DND-41 (cell line): Measurements from ENCODE around the gene USP17L11.
"Not testable (repeated sequence)": the region's sequence is repeated elsewhere in the genome, so short reads cannot be mapped to it uniquely, and the experiment has no call there.

Source experiments
- ATAC-seq: fragments of 200-7000 bp; cut with Tn5 transposase; 3 replicates; pipeline ENCODE4 v1.9.1; 2021; ENCODE audit warnings: low read depth; ENCODE audit not compliant: insufficient read depth
- DNase-seq: peaks from one replicate; pipeline ENCODE4 v3.0.0-alpha.2; 2020
- H2AFZ ChIP-seq: 2 replicates; pipeline ENCODE4 v1.6.0; 2012; ENCODE audit warnings: low read depth, low read length
- H3K27ac ChIP-seq: 2 replicates; pipeline ENCODE4 v1.5.1; 2012; ENCODE audit warnings: low read length, inconsistent platforms
- H3K27me3 ChIP-seq: fragments of 200-600 bp; sonication (generic); 2 replicates; pipeline ENCODE4 v1.6.0; 2012; ENCODE audit warnings: low read length, mild to moderate bottlenecking, inconsistent platforms; ENCODE audit not compliant: insufficient read depth, poor library complexity
- H3K36me3 ChIP-seq: 2 replicates; pipeline ENCODE4 v1.5.1; 2012; ENCODE audit warnings: low read length, inconsistent platforms; ENCODE audit not compliant: insufficient read depth
- H3K4me1 ChIP-seq: 2 replicates; pipeline ENCODE4 v1.5.1; 2012; ENCODE audit warnings: mild to moderate bottlenecking, low read length; ENCODE audit not compliant: insufficient read depth
- H3K4me2 ChIP-seq: 2 replicates; pipeline ENCODE4 v1.6.0; 2012; ENCODE audit warnings: mild to moderate bottlenecking, moderate library complexity, low read length, inconsistent platforms; ENCODE audit not compliant: insufficient read depth
- H3K4me3 ChIP-seq, 2 experiments: fragments of 200-600 bp in 1 of 2; shearing (Covaris generic) in 1 of 2; 2 replicates each; pipeline ENCODE4 v1.5.1; 2012 to 2016; ENCODE audit warnings: inconsistent platforms in 2 of 2, low read length in 2 of 2, mild to moderate bottlenecking in 2 of 2, low read depth in 1 of 2, moderate library complexity in 1 of 2
- H3K79me2 ChIP-seq: 2 replicates; pipeline ENCODE4 v1.6.0; 2012; ENCODE audit warnings: low read length, inconsistent platforms; ENCODE audit not compliant: insufficient read depth
- H3K9ac ChIP-seq: 2 replicates; pipeline ENCODE4 v1.6.0; 2012; ENCODE audit warnings: low read depth, mild to moderate bottlenecking, inconsistent platforms, low read length, moderate library complexity
- H3K9me3 ChIP-seq: 2 replicates; pipeline ENCODE4 v1.5.1; 2012; ENCODE audit warnings: low read length, moderate library complexity, mild to moderate bottlenecking, inconsistent platforms; ENCODE audit not compliant: insufficient read depth, severe bottlenecking
- H4K20me1 ChIP-seq: 2 replicates; pipeline ENCODE4 v1.6.0; 2012; ENCODE audit warnings: low read length; ENCODE audit not compliant: insufficient read depth

Gene USP17L11

GRCh38 chr4:9230249-9230648 is 15.0 kb downstream of the USP17L11 start:
- not testable (repeated sequence) for H2AFZ ChIP-seq, H3K9me3 ChIP-seq, H3K4me2 ChIP-seq, H3K9ac ChIP-seq, H3K27ac ChIP-seq, H3K27me3 ChIP-seq, ATAC-seq, H3K4me3 ChIP-seq, H3K36me3 ChIP-seq, DNase-seq, H4K20me1 ChIP-seq, H3K79me2 ChIP-seq, H3K4me1 ChIP-seq

DNA sequence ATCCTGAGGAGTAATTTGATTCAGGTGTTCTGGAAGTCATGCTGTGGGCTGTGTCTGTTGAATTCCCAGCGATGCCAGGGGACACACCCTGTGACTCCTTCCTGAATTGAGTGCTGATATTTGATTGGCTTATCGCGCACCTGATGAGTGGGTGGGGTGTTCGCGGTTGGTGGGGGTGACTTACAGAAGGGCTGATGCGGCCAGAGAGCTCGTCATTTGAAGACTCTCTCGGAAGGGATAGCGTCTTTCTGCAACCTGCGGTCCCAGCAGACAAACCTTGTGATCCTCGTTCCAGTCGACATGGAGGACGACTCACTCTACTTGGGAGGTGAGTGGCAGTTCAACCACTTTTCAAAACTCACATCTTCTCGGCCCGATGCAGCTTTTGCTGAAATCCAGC is 18.9 kb downstream of the USP17L11 start, which contains the start of gene USP17L15:
USP17L15 (plus strand) TSS at position 301 of the 400 bp plus-strand sequence; CDS start at position 301, 0 bp downstream.
- DNase-seq, H4K20me1 ChIP-seq, H3K4me1 ChIP-seq, H3K9me3 ChIP-seq, H3K27ac ChIP-seq, H3K79me2 ChIP-seq, H3K4me2 ChIP-seq, ATAC-seq, H2AFZ ChIP-seq, H3K36me3 ChIP-seq, H3K4me3 ChIP-seq, H3K9ac ChIP-seq, H3K27me3 ChIP-seq: not testable (repeated sequence)

DNA sequence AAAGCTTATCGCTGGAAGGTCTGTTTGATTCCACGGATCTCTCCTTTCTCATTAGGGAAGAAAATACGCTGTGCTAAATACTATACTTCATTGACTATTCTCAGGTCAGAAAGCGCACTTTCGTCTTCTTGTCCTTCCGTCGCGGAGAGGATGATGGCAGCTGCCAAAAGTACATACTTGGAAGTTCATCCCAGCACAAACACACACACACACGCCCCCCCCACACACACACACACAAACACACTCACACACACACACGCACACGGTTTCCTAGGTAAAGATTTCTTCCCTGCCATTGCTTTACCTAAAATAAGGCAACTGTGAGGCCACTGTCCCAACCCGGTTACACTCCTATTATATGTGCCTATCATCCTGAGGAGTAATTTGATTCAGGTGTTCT is 23.3 kb downstream of the USP17L11 start:
- not testable (repeated sequence) for H3K4me1 ChIP-seq, H3K4me2 ChIP-seq, H3K9me3 ChIP-seq, H3K27ac ChIP-seq, H3K27me3 ChIP-seq, H3K79me2 ChIP-seq, H3K4me3 ChIP-seq, H3K36me3 ChIP-seq, H2AFZ ChIP-seq, H4K20me1 ChIP-seq, H3K9ac ChIP-seq, ATAC-seq, DNase-seq

- H3K9me3 ChIP-seq, H2AFZ ChIP-seq, H3K79me2 ChIP-seq, H3K9ac ChIP-seq, DNase-seq, ATAC-seq, H3K4me2 ChIP-seq, H3K27ac ChIP-seq, H3K36me3 ChIP-seq, H3K27me3 ChIP-seq, H4K20me1 ChIP-seq, H3K4me3 ChIP-seq, H3K4me1 ChIP-seq: not testable (repeated sequence)
These were observed 28.4 kb downstream of the USP17L11 start, which contains the start of gene USP17L17 for GRCh38 chr4:9243579-9243978. TSS of gene USP17L17 (plus strand) at chr4:9243879. CDS start at chr4:9243879, 0 bp downstream.

DNA sequence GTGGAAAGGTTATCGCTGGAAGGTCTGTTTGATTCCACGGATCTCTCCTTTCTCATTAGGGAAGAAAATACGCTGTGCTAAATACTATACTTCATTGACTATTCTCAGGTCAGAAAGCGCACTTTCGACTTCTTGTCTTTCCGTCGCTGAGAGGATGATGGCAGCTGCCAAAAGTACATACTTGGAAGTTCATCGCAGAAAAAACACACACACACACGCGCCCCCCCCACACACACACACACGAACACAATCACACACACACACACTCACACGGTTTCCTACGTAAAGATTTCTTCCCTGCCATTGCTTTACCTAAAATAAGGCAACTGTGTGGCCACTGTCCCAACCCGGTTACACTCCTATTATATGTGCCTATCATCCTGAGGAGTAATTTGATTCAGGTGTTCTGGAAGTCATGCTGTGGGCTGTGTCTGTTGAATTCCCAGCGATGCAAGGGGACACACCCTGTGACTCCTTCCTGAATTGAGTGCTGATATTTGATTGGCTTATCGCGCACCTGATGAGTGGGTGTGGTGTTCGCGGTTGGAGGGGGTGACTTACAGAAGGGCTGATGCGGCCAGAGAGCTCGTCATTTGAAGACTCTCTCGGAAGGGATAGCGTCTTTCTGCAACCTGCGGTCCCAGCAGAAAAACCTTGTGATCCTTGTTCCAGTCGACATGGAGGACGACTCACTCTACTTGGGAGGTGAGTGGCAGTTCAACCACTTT is 32.9 kb downstream of the USP17L11 start, which contains the start of gene USP17L18:
USP17L18 (plus strand) TSS at position 678 of the 728 bp plus-strand sequence; CDS start at position 678, 0 bp downstream.
- H4K20me1 ChIP-seq, H3K36me3 ChIP-seq, H3K27ac ChIP-seq, H3K9me3 ChIP-seq, H3K4me3 ChIP-seq, ATAC-seq, H3K4me2 ChIP-seq, H2AFZ ChIP-seq, H3K27me3 ChIP-seq, H3K4me1 ChIP-seq, DNase-seq, H3K79me2 ChIP-seq, H3K9ac ChIP-seq: not testable (repeated sequence)

DNA sequence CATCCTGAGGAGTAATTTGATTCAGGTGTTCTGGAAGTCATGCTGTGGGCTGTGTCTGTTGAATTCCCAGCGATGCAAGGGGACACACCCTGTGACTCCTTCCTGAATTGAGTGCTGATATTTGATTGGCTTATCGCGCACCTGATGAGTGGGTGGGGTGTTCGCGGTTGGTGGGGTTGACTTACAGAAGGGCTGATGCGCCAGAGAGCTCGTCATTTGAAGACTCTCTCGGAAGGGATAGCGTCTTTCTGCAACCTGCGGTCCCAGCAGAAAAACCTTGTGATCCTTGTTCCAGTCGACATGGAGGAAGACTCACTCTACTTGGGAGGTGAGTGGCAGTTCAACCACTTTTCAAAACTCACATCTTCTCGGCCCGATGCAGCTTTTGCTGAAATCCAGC is 37.9 kb downstream of the USP17L11 start, which contains the start of gene USP17L19:
USP17L19 (plus strand) TSS at position 301 of the 400 bp plus-strand sequence; CDS start at position 301, 0 bp downstream.
- H4K20me1 ChIP-seq, DNase-seq, H3K9me3 ChIP-seq: not testable (repeated sequence)

GRCh38 chr4:9257824-9258223 is 42.6 kb downstream of the USP17L11 start, which contains the start of gene USP17L20:
TSS of gene USP17L20 (plus strand) at chr4:9258124. CDS start at chr4:9258124, 0 bp downstream.
- not testable (repeated sequence) for H3K27ac ChIP-seq, H3K9ac ChIP-seq, H3K4me3 ChIP-seq, H3K4me2 ChIP-seq, H4K20me1 ChIP-seq, H3K4me1 ChIP-seq, H3K36me3 ChIP-seq, H3K9me3 ChIP-seq, H3K27me3 ChIP-seq, DNase-seq, H3K79me2 ChIP-seq, ATAC-seq, H2AFZ ChIP-seq

More for the DNA sequence above, 37.9 kb downstream of the USP17L11 start, which contains the start of gene USP17L19:
- H3K27ac ChIP-seq, H3K79me2 ChIP-seq, H3K4me3 ChIP-seq, ATAC-seq, H3K4me1 ChIP-seq, H3K36me3 ChIP-seq, H3K4me2 ChIP-seq, H2AFZ ChIP-seq, H3K27me3 ChIP-seq, H3K9ac ChIP-seq: not testable (repeated sequence)

GRCh38 chr4:9262572-9262971 is 47.4 kb downstream of the USP17L11 start, which contains the start of gene USP17L21:
TSS of gene USP17L21 (plus strand) at chr4:9262872. CDS start at chr4:9262872, 0 bp downstream.
- H3K4me3 ChIP-seq, DNase-seq, H3K36me3 ChIP-seq, H3K9me3 ChIP-seq, H3K27me3 ChIP-seq, H3K4me2 ChIP-seq, H3K4me1 ChIP-seq, ATAC-seq, H2AFZ ChIP-seq, H4K20me1 ChIP-seq, H3K27ac ChIP-seq, H3K9ac ChIP-seq, H3K79me2 ChIP-seq: not testable (repeated sequence)
